Fibroblast of skin of back (primary cell): Measurements from ENCODE around the gene PFN3.
"Not testable (repeated sequence)": the region's sequence is repeated elsewhere in the genome, so short reads cannot be mapped to it uniquely, and the experiment has no call there.

Experiments
- DNase-seq: peaks from one replicate; pipeline ENCODE4 v3.0.0-alpha.2; 2013

Gene PFN3

DNA sequence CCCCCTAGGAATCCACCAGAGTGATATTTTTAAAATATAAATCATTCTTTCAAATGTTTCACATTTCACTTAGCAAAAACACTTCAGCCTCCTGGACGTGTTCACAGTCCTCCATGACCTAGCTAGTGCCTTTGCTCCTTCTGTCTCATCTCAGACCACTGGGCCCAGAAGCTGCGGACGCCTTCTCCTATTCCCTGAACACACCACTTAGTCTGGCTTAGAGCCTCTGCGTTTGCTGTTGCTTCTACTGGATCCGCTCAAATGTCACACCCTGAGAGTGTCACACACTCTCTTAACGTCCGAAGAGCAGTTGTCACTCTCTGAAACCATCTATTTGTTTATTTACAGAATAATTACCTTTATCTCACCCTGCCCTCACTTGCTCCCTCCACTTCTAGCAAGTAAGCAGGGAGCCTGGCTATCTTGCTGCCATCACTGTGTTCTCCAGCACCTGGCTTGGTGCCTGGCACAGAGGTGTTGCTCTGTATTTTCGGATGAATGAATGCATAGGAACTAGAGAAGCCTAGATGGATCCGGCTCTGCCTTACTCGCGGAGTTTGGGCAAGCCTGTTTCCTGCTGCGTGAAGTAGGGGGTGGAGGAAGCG lies 24.8 kb upstream of the PFN3 start:
- no peak for DNase-seq

DNA sequence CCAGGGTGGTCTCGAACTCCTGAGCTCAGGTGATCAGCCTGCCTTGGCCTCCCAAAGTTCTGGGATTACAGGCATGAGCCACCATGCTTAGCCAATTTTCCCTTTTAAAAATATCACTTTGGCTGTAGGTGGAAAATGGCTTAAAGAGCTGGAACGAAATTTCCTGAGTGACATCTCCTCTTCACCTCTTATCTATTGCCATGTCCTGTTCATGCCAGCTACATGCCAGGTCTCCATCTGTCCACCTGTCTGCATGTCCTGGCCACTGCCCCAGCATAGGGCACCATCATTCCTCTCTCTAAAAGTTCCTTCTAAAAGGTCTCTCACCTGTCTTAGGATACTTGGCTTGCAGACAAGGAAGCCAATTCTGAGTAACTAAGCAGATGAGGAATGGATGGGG lies 23.2 kb upstream of the PFN3 start:
- DNase-seq, result no peak

DNA sequence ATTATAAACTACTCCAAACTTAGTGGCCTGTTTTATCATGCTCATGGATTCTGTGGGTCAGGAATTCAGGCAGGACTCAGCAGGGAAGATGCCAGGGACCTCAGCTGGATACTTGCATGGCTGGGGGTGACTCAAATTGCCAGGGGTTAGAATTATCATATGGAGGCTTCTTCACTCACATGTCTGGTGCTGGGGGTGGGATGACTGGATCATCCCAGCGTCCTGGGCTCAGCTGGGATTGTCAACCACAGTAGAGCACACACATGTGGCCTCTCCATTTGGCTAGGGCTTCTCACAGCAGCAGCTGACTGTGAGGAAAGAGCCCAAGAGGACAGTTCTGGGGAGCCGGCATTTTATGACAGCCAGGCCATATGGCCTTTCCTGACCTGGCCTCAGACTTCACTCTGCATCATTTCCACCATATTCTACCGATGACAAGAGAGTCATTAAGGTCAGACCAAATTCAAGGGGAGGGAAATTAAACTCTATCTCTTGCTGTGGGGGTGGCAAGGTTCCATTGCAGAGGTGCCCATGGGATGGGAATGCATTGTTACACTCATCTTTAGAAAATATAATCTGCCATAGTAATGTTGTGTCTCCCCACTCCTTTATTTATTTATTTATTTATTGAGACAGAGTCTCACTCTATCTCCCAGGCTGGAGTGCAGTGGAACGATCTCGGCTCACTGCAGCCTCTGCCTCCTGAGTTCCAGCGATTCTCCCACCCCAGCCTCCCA lies 20.8 kb upstream of the PFN3 start:
- DNase-seq, result no peak

DNA sequence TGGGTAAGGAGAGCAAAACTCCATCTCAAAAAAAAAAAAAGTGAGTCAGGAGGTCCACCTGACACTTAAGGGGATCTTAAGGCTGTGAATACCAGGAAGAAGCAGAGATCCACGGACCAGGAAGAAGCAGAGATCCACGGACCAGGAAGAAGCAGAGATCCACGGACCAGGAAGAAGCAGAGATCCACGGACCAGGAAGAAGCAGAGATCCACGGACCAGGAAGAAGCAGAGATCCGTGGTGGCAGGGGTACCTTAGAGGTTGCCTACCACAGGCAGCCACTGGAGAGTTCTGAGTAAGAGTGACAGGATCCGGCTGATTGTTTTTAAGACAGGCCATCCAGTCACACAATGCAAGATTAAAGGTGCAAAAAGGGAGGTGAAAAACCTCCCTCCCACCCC lies 20.0 kb upstream of the PFN3 start:
- not testable (repeated sequence) for DNase-seq

DNA sequence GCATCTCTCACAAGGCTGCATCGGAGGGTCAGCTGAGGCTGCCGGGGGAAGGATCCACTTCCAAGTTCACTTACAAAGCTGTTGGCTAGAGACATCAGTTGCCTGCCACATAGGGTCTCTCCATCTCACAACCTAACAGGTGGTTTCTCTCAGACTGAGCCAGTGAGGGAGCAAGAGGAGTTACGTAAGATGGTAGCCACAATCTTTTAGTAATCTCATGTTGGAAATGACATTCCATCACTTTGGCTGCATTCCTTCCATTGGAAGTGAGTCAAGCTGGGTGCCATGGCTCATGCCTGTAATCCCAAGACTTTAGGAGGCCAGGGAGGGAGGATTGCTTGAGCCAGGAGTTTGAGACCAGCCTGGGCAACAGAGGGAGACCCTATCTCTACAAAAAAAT lies 18.6 kb upstream of the PFN3 start:
- peak; percentile 45 for DNase-seq

DNA sequence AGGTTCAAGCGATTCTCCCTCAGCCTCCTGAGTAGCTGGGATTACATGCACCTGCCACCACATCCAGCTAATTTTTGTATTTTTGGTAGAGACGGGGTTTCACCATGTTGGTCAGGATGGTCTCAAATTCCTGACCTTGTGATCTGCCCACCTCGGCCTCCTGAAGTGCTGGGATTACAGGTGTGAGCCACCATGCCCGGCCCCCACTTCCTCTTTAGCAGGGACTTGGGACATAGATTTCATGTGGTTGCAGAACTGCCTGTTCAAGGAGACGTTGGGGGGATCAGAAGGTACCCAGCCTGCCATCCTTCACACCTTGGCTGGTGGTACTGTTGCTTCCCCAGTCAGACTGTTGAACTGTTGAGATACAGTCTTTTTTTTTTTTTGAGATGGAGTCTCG lies 16.6 kb upstream of the PFN3 start:
- DNase-seq, result not testable (repeated sequence)

DNA sequence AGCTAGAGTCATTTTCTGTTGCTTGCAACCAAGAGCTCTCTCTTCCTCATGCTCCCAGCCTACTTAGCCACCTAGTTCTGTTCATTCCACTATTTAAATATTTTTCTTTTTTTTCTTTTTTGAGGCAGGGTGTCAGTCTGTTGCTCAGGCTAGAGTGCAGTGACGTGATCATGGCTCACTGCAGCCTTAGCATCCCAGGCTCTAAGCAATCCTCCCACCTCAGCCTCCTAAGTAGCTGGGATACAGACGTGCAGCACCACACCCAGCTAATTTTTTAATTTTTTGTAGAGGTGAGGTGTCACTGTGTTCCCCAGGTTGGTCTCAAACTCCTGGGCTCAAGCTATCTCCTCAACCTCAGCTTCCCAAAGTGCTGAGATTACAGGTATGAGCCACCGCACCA lies 14.0 kb upstream of the PFN3 start:
- DNase-seq, result no peak

DNA sequence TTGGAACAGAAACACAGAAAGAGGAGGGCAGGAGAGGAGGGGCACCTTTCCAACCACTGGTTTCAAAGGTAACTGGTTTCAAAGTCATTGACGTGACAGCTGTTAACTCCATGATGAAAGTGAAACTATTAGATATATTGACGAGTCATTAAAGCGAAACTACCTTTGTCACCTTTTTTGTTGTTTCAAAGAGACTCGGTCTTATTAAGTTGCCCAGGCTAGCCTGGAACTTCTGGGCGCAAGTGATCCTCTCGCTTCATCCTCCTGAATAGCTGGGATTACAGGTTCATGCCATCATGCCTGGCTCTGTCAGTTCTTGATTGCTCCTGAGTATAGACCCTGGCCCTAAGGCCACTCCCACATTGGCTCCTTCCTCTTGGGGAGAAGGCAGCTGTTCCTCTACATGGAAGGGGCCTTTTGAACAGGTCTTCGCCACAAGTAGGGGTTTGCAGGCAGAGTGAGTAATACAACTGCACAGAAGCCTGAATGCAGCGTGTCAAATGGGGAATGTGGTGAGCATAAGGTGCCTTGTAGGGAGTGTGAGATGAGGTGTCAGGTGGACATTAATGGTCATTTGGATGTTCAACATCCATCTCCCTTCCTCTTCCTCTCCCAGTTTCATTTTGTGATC lies 12.3 kb upstream of the PFN3 start:
- no peak for DNase-seq

DNA sequence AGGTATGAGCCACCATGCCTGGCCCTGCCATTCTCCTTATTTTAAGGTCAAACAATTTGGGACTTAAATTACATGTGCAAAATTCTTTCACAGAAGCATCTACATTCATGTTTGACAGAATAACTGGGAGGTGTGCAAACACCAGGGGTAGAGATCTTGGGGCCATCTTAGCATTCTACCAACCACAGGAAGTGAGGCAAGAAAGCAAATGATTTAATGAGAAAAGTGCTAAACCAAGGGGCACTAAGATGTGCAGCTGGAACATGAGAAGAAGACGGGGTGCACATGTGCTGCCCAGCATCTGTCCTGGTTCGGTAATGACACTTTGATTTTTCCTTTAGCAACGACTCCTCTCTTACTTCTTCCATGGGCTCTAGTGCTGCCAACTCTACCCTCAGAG lies 10.1 kb upstream of the PFN3 start:
- DNase-seq, result no peak

DNA sequence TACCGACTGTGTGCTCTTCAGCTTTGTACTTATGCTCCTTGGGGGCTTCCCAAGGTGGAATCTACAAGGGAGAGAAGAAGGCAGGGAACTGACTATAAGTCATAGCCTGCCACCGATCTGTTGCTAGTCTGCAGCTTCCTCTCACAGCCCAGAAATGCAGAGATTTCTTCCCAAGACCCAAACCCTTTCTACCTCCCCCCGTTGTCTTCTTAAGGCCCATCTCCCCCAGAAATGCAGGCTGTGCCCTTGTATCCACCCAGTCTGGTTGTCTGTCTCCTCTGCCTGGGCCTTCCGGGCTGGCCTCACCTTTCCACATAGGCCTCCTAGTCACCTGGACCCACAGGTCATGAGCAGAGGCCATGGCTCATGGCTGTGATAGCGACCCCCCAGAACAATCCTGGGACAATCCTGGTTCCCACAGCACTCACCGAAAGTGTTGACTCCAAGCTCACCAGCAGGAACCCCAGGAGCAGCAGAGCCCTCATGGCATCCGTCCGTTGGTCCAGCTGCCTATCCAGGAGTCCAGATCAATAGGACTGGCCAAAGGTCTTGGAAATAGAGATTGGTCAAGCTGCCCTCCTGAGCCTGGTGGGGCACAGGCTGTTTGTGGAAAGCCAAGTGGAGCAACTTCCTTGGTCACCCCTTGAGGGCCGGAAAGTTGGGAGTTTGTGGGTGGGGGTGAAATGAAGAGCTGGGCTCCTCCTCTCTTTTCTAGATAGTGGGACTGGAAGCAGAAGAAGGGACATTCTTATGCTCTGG lies 8.8 kb upstream of the PFN3 start, which contains the start of gene F12:
TSS of gene F12 (minus strand) at position 522 of the 759 bp plus-strand sequence. CDS start at position 485, 37 bp downstream.
- no peak for DNase-seq

DNA sequence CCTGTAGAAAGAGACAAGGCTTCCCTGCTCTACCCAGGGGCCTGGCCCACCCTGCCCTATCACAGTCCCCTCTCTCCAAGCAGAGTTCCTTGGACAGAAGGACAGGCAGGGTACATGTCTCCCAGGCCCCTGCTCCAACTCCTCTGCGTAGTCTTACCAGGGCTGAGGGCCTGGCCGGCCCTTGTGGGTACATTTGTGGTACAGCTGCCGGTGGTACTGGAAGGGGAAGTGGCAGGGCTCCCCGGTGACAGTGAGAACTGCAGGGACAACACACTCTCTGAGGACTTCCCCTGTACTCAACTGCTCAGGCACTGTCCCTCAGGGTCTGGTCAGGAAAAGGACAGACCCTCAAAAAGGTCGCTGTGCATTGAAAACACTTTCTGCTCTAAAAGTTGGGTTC lies 5.3 kb upstream of the PFN3 start:
- DNase-seq, result no peak

DNA sequence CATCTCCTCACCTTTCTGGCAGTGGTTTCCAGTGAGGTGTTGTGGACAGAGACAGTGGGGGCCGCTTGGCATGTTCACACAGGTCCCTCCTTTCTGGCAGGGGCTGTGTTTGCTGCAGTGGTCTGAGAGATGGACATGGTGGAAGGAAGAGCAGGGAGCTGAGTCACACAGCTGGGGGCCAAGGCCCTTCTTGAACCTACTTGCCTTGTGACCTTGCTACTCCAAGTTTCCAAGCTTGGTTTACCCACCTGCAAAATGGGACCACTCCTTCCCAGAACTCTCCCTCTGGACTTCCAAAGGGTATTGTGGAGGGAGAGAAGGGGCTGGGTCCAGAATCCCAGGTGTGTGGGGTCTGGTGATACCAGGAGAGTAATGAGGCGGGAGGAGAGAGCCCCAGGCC lies 4.9 kb upstream of the PFN3 start:
- DNase-seq, result no peak

DNA sequence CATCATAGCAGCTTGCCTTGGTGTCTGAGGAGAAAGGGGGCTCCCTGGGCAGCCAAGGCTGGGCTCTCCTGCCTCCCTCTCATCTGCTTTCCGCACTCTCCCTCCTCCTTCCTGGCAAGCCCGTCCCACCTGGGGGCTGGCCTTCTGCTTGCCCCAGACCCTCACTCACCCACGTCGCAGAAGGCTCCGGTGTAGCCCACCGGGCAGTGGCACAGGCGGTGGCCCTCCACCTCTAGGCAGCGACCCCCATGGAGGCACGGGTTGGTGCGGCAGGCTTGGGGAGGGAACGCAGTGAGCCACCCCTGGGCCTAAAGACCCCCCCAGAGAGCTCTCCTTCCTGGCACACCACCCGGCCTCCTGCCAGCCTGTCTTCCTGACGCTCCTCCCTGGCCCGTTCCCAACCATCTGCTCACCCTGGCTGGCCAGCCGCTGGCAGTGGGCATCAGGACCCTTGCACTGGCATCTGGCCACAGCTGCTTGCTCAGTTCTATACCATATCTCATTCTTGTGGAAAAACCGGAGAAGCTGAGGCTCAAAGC lies 4.2 kb upstream of the PFN3 start:
- no peak for DNase-seq

DNA sequence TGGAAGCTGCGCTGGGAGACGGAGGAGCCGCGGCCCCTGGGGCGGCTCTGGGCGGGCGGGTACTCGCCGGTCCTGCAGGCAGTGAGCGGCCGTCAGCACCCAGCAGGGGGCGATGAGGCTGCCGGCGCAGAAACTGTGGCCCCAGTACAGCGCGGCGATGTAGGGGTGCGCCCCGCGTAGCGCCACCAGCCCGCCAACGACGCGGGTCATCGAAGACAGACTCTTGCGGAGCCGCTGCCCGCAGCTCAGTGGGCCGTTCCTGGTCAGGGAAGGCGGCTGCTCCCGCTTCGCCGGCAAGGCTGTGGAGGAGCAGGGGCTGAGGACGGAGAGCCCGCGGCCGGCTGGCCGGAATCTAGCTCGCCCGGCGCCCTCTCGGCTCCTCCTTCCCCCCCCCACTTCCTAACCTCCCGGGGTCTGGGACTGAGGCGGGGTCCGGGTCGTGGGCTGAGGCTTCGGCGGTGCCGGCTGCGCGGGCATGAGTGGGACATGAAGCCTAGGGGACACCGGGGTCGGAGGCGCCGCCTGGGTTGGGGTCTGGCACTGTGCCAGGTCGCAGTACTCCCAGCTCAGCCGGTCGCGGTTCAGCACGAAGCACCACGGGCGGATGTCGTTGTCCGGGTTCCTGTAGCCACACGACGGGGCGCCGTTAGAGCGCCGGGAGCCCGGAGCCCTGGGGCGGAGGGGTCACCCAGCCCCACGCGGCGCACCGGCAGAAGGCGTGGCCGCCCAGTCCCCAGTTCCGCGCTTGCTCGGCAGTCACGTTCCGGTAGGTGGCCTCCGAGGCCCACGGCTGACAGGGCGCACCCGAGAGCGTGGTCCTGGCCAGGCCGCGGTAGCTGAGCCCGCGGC lies 3.6 kb upstream of the PFN3 start:
- peak; percentile 76 for DNase-seq

DNA sequence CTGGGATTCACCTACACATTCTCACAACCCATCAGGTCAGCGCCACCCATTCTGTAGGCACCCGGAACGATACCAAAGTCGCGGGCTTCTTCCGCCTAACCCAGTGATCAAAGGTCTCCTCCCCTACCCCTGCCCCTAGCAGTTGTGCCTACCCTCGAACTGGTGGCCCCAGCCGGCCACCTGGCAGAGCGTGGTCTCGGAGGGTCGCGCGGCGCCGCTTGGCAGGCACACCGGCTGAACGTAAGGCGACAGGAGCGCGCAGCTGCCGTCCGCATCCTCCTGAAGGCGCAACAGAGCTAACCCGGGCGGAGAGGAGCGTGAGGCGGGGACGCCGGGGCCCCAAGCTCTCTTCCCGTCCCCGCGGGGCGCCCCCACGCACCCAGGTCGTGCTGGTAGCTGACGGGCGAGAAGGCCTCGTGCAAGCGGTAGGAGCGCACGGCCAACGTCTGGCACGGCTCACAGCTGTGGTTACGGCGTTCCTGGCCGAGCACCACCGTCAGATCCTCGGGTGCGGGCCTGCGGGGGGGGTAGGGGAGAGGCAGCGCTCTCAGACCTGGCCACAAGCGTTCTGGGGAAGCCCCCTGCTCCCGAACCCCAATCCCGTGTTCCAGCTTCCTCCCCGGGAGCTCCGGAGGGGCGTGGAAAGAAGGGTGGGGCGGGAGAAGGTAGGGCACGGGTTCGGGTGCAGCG lies 2.8 kb upstream of the PFN3 start:
- DNase-seq, result no peak

DNA sequence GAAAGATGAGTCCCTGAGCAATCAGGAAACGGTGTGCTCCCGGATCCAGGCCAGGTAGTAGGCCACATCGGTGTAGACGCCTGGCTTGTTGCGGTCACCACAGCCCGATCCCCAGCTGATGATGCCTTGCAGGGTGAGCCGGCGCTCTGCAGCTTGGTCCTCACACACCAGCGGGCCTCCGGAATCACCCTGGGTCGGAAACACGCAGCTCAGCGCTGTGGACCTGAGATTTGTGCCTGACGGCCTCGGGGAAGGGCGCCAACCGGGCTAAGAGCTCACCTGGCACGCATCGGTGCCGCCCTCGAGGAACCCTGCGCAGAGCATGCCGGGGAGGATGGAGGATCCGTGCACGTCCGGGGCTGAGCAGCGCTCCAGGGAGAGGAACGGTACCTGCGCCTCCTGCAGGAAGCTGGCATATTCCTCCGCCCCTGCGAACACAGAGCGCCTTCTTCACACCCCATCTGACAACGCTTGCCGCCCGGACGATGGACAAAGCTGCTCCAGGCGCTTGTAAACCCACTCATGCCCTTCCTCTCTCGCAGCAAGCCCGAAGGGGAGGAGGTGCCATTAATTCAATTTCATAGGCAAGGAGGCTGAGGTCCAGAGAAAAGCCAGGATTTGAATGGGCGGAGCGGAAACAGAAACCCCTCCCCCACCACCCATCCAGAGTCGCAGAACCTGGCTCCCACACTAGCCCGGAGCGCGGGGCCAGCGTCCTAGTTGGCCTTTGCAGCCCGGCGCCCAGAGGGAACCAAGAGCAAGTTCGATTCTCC lies 2.0 kb upstream of the PFN3 start:
- peak; percentile 57 for DNase-seq

DNA sequence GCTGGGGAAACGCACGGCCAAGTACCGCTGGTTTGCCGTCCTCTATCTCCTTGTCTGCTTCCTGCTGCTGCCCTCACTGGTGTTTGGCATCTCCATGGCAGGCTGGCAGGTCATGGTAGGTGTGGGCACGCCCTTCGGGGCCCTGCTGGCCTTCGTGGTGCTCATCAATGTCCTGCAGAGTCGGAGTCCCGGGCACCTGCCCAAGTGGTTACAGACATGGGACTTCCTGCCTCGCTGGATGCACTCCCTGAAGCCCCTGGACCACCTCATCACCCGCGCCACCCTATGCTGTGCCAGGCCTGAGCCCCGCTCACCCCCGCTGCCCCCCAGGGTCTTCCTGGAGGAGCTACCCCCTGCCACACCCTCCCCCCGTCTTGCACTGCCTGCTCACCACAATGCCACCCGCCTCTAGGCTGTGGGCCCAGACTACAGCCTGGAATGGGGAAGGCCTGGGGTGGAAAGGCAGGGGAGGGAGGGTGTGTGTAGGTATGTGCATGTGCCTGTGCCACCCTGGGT lies 2.5 kb downstream of the PFN3 start:
- DNase-seq, result no peak

DNA sequence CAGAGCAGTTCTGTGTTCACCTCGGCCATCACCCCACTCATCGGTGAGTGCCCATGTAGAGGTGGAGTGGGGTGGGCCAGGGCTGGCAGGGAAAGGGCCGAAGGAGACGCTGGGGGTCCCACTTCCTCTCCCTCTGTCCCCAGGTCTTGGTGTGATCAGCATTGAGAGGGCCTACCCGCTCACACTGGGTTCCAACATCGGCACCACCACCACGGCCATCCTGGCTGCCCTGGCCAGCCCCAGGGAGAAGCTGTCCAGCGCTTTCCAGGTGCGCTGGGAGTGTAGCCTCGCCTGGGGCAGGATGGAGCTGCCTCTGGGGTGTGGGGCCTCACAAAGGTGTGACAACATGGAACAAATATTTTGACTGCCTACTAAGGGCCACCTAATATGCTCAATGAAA lies 3.7 kb downstream of the PFN3 start:
- DNase-seq, result no peak

DNA sequence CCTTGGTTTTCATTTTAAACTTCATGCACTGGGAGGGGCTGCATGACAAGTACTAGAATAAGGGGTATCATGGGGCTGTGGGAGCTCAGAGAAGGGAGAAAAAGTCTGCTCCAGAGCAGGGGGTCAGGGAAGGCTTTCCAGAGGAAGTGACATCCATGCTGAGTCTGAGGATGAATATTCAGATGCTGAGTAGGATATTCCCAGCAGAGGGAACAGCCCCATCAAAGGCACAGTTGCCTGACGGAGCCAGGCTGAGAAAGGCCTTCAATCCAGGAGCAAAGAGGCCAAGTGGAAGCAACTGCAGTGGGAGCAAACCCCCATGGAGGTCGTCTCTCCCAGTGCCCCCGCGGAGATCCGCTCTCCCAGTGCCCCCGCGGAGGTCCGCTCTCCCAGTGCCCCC lies 4.4 kb downstream of the PFN3 start:
- no peak for DNase-seq

DNA sequence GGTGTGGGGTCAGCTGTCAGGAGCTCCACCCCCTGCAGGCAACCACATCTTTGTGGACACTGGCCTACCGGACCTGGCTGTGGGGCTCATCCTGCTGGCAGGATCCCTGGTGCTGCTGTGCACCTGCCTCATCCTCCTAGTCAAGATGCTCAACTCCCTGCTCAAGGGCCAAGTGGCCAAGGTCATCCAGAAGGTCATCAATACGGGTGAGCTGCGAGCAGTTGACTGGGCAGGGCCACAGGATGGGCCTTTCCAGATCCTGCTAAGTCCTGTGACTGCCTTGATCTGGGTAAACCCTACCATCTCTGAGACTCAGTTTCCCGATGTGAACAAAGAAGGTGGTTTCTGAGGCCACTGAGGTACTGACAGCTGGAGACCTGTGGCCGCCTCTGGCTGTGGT lies 6.5 kb downstream of the PFN3 start:
- DNase-seq, result no peak
